NCI-H510A (cell line): ENCODE data around the gene NTSR2.

Source experiments
- DNase-seq: peaks from one replicate; lab custom pipeline; 2025; lab: John Stamatoyannopoulos, UW

NTSR2 gene

DNA sequence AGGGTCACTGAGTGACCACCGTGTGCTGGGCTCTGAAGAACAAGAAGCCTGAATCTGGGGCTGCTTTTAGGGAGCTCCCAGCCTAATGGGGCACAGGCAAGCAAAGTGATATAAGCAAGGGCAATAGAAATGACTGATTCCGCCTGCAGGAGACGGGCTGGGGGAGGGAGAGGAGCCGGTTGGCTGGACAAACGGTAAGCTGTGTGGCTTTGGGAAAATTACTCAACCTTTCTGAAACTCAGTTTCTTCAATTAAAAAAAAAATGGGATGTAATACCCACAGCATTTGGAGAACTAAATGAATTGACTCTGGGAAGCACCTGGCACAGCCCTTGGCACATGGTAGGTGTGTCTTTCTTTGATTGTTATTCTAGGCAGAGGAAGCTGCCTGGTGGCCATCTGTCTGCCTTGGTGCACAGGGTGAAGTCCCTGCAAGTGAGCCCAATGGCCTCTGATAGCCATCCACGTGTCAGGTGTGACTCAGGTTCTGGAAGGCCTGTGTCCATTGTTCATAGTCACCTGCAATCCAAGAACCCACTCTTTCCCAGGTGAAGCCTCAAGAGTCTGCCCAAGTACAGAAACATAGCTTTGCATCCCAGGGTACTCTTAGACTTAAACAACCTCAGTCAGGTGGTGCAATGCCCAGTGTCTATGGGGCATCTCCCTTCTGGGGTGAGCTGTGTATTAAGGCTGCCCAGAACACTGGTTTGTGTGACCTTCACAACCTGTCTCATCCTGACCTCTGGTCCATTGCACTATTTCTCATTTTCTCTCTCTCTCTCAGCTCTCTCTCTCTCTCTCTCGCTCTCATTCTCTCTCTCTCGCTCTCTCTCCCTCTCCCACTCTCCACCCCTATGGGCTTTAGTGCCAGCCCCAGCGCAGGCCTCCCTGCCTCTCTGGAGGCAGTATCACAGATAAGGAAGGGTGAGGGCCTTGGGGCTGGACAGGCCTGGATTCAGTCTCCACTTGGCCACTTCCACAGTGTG, 30.0 kb upstream of the NTSR2 start:
- no peak for DNase-seq

DNA sequence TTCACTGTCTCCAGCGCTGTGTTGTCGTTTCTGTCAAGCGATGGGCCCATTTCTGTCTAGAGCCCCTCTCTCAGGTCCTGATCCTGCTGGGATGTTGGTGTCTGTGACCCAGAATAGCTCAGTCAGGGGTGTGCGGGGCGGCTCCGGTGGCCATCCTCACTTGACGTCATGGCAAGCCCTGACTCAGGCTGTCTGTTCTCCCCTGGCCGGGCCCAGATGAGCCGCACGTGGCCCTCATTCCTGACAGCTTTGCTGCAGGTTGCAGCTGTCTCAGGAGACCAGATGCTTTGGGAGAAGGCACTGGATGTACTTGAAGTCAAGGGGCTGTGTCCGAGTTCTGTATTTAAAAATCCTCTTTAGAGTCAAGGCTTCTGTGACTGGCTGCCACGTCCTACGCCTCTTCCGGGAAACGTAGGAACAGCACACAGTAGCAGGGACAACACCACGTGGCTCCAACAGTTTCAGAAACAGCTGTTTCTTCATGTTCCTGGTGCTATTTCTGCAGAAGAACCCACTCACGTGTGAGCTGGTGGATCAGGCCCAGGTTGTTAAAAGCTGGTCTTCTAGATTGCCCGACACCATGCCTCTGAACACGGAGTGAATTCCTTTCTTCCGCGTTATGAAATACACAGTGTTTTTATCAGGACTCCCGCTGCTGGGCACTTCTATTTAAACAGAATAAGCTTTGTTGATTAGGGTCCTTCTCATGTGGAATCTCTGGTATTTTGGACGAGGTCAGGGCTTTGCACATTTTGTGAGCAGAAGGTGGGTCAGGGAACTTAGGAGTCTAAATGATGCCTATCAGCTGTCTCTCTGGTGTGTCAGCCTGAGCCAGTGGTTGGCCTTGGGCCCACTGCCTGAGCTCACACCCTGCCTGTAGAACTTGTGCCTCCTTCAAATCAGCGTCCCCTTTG, 28.3 kb upstream of the NTSR2 start:
- no peak for DNase-seq

DNA sequence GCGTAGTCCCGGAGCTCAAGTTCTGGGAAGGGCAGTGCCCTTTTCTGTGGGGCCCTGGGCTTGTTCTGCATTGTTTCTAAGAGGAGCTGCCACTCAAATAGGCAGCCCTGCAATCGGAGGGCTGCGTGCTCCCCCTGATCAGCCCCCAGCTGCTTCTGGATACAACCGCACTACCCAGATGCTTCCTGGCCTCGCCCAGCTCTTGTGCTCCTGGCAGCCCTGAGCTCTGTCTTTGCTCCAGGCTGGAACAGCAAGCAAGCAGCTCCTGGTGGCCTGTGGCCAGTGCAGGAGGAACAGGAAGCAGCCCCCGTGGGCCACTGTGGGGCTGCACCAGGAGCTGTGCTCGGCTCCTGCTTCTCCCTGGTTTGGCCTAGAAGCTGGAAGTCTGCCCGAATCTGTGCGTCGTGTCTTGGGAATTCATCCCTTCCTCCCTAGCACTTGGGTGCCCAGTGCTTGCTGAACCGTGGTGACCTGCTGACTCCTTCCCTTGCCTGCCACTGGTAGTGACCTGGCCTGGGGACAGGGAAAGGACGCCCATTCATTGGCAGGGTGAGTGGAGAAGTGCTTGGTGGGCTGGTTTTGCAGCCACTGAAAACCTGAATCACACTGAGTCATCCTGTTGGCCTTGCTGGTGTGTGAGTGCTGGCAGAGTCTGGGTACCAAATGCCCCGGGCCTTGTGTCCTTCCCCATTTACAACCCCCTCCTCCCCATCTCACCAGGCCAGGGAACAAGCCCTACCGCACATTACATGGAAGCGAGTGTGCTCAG, 27.3 kb upstream of the NTSR2 start:
- DNase-seq, result no peak

DNA sequence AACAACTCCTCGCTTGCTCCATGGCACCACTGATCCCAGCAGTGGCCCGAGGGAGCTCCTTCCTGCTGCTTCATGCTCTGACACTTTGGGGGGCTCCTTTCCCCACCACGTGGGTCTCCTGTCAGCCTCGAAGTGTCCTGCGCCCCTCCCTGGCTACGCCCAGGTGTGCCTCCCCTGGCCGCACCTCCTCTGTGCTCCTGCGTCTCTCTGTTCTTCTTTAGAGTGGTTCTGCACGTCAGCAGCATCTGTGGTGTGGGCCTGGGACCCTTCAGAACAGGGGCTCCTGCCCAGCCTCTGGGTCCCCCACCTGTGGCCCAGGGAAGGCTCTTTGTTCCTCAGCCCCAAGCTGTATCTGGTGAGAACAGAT, 26.7 kb upstream of the NTSR2 start:
- no peak for DNase-seq

DNA sequence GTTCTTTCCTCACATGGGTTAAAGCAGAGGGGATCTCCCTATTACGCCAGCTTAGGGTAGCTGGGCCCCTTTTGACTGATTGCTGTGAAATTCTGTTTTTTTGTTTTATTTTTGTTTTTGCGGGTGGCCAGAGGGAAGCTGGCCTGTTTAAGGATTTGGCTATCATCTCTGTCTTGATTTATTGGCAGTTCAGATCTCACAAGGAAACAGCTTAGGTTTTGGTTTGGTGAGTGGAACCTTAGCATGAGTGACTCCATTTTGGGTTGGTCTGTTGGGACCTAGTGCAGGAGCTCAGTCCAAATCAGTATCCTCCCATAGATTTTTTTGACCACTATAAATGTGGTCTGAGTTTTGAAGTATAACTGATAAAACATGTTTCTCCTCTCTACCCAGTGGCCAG, 25.6 kb upstream of the NTSR2 start:
- DNase-seq, result no peak

DNA sequence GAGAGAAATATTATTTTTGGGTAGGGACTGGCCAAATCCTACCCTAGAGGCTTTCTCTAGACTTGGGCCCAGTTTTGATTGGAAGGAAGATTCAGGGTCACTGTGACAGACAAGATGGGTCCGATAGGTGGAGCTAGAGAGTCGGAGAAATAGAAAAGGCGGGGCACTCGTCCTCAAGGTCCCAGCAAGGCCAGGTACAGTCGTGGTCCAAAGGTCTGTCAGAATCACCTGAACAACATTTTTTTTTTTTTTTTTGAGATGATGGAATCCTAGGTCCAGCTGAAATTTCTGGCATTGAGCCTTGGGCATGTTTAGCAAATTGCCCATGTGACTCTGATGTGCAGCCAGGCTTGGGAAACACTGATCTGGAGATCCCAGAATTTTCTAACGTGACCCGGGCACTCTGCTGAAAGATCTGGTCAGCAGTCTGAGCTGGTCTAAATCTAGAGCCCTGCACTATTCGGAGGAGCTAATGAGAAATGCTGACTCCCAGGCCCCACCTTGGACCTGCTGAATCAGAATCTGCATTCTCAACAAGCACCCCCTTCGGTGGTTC, 23.0 kb upstream of the NTSR2 start:
- DNase-seq, result peak; percentile 39

DNA sequence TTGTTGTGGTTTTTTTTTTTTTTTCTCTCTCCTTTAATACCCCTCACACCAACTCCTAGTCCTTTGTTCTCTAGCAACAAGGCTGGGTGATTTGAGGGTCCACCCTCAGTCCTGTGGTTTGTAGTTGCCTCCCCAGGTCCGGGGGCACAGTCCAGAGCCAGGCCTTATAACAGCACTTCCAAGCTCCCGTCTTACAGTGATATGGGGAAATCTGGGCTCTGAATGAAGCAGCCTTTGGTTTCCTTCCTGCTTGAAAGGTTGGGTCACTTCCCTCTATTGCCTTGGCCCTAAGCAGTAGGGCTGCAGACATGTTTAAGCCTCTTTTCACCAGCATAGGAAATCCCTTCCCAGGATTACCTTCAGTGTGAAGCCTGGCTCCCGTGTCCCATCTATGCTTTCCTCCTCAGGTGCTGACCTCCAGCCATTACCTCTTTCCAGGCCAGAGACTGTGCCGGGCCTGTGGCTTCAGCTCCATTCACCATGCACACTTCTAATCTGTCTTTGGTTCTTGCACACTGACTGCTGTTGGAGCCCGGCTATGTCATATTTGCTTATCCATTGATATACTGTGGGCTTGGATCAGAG, 21.2 kb upstream of the NTSR2 start:
- DNase-seq, result no peak

DNA sequence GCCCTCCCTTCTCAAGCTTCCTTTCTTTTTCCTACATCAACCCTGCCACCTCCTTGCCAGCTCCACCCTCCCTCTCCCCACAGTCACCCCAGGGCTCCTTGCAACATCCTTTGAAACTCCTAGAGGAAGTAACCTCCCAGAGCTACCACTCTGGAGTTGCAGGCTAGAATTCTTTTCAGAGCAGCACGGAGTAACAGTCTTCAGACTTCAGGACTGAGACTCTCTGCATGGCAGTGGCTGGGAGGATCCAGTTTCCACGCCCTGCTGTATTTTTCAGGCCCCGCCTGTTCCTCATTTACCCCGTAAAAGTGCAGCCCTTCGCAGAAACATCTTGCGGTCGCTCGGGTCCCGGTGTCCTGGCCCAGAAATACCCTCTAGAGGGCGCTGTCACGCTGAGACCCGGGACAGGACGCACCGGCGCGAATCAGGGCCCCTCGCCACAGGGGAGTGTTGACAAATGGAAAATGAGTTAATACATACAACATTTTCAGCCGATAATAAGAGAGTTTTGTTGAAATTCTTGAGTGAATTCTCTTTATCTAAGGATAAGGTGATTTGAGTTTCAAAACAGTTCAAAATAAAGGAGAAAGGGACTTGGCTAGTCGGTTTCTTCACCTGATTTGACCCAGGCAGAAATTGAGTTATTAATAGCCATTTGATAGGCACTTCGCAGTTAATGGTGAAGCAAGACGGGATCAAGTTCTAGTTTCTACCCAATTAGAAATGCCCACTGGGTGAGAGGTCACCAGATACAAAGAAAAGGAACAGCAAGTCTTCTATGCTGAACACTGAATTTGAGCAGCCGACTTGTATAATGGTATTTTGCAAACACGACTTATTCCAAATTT, 18.5 kb upstream of the NTSR2 start:
- peak; percentile 75 for DNase-seq

DNA sequence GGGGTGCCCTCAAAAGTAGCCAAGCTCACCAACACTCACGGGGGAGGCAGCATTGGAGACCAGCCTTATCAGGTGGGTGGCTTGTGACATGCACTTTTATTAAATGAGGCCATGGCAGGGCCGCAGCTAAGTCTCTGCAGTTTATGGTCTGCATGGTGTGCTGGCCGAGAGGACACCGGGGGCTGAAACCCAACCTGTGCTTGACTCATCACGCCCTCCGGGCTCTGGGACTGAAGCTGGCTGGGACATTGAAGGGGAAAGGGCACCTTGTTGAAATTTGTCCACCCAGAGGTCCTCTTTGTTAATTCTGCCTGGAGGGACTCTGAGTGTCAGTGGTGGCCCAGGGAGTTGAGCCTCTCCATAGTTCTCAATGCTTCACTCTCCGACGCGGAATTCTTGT, 17.7 kb upstream of the NTSR2 start:
- no peak for DNase-seq

DNA sequence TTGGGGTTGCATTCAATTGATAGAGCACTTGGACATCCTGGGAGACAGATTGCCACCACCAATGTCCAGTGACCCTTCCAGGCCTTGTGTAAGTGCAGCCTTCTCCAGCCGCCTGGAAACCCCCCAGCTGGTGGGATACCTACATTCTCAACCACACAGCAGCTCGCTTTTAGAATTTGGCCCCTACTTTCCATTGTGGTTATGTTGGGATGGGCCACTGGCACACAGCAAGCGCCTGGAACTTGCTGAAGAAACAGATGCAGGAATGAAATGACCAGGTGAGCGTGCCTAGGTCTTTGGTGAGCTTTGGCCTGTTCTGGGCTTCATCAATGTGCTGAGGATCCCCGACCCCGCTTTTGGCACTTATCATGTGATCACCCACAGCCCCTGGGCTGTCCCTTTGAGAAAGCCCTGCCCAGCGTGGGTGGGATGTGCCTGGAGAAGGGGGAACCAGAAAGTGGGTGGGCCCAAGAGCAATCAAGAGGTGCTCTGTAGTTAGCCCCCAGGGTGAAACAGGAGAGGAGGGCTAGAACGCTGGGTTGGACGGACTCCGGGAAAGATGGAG, 16.0 kb upstream of the NTSR2 start:
- DNase-seq, result no peak

DNA sequence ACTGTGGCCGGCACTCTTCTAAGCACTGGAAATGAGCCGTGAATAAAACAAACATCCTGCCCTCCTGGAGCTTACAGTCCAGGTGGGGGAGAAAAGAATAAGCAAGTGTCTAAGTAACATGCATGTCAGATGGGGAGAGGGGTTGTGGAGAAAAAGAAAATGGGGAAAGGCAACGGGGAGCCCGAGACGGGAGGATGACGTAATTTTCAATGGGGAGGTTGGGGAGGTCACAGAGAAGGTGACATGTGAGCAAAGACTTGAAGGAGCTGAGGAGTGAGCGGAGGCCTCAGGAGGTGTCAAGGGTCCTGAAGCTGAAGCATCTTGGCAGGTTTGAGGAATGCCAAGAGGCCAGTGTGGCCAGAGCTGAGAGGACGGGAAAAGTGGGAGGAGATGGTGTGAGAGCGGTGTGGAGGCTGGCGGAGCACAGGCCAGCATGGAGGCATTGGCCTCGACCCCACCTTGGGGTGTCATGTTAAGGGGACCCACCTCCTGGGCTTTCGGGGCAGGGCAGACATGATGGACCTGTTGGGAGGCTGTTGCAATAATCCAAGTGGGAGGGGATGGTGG, 15.0 kb upstream of the NTSR2 start:
- no peak for DNase-seq

DNA sequence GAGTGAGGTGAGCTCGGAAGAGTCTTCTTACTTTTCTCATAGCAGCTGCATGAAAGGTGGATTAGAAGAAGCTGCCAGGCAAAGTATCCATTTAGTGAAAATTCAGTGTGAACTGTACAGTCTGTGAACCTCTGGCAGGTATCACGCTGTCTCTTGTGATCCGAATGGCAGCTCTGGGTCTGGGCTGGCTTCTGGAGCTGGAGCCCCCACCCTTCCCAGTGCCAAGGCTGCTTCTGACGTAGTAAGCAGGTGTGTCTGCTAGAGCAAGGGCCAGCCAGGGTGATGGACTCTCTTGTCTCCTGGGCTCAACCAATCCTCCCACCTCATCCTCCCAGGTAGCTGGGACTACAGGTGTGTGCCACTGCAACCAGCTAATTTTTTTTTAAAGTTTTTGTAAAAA, 14.0 kb upstream of the NTSR2 start:
- no peak for DNase-seq

DNA sequence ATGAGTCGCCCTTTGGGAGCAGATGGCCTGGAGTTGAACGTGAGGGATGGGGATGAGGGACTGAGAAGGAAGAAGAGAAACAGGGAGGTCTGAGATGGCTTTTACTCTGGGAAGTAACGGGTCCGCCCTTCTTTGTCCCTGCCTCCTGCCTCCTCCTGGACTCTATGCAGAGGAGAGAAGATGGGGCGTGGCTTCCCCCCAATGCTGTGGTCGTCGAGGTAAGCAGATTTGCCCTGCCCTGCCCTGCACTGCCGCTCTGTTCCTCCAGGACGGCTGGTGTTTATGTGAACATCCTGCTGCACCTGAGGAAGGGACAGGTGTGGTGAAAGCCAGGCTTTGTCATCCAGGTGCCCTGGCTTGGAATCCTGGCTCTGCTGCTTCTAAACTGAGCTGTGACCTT, 13.5 kb upstream of the NTSR2 start:
- peak; percentile 66 for DNase-seq

DNA sequence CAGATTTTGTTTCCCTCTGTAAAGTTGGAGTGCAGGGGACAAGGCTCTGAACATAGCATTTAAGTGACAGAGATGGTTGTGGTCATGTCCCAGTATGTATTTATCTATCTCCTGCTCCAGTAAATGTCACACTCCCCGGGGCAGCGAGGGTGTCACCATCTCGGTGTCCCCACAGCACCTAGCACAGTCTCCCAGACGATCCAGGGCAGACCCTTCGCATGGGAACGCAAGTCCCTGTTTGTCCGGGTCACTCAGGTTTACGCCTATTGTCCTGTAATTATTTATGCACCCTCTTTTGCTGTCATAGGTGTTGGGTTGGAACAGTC, 12.6 kb upstream of the NTSR2 start:
- DNase-seq, result no peak

DNA sequence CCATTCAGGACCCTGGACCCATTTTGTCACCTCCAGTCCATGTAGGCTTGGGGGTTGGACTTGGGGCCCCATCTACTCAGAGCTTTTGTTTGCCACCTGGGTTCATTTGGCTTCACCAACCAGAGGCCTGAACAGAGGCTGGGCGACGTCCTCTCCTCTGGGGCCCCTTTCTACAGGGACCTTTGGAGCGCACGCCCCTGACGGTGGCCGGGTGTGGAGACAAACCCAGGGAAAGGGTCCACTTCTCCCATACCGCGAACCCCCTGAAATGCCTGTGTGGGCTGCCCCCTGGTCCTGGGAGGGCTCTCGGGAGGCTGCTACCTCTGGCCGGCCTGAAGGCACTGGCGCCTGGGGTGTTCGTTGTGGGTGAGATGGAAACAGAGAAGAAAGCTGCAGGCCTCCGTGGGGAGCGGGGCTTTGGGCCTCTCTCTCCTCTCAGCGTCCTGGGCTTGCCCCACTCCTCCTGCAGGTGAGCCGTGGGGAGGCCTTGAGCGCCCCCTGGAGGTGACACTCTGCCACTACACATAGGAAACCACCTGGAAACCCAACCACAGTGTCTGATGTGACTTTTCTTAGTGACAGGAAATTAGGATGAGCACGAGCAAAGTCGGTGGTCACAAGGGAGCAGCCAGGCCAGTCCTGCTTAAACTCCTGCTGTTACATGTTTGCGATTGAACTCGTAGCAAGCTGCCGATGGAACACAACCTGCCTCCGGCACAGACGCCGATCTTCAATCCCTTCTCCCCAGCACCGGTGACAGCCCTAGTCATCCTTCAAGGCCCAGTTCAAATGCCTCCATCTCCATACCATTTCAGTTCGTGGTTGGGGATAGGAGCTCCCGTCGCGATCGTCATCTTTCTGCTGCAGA, 12.0 kb upstream of the NTSR2 start:
- peak; percentile 58 for DNase-seq

DNA sequence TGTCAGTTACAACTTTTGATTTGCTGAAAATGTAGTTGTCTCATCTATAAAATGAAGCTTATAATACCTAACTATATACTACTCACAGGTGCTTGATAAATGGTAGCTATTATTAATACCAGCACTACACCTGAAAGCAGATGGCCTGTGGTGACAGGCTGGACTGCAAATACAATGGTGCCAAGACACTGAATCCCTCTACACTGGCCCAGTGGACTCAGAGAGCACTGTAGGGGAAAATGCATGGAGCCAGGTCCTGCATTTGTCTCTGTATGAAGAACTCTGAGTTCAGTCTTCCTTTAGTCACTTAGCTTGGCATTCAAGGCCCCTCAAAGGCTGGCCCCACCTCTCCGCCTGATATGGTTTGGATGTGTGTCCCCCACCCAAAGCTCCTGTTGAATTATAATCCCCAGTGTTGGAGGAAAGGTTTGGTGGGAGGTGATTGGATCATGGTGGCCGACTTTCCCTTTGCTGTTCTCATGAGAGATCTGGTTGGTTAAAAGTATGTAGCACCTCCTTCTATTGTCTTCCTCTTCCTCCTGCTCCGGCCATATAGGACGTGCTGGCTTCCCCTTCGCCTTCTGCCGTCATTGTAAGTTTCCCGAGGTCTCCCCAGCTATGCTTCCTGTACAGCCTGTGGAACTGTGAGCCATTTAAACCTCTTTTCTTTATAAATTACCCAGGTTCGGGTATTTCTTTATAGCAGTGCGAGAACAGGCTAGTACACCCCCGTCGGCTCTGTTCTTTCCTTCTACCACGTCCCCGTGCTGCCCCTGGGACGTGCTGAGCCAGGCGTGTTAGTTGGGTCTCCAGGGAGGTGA, 11.1 kb upstream of the NTSR2 start:
- DNase-seq, result no peak

DNA sequence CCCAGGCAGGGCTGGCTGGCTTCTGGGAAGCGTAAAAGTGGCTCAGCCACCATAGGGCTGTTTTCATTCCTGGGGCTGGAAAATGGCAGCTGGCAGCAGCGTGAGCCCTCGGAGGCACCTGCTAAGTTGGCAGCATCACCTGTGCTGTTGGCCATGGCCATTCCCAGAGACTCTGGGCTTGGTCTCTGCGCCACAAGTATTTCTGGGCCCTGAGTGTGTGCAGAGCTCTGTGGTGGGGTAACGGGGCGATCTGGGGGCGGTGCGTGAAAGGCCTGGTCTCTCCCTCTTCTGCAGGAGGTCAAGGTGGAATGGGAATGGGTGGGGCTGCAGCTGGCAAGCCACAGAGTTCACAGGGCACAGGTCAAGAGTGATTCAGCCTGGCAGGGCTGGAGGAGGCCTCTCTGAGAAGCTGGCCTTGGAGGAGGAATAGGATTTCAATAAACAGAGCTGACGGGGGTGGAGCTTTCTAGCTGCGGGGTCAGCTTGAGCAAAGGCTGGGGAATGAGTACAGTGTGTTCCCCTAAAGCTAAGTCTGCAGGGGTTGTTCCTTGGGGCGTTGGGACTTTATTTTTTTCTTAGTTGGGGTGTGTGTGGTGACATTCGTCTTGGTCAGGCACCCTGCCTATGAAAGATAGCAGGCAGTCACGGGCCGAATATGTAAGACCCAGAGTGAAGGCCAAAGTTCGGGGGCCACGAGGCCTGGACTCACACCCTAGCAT, 10.3 kb upstream of the NTSR2 start:
- no peak for DNase-seq
